ENCODE data around the gene DCAF8L2.

Gene DCAF8L2

GRCh38 chrX:27633328-27633727 is 43.2 kb downstream of the DCAF8L2 start:
- TF ChIP-seq CTBP1 (IDR thresholded peaks at IDR 0.05; ENCODE audit: borderline replicate concordance): no peak
- TF ChIP-seq NFRKB (IDR thresholded peaks at IDR 0.05): no peak
- no peak for TF ChIP-seq FOXK2 (IDR thresholded peaks at IDR 0.05)
- TF ChIP-seq LEF1 (IDR thresholded peaks at IDR 0.05; ENCODE audit: borderline replicate concordance): no peak
- no peak for TF ChIP-seq L3MBTL2 (conservative IDR thresholded peaks at IDR 0.05)
- no peak for TF ChIP-seq ARNT (IDR thresholded peaks at IDR 0.05)
- no peak for DNase-seq (ENCODE audit: extremely low spot score)
- CTCF ChIA-PET: no interaction called here
- POLR2A ChIA-PET: no interaction called here

DNA sequence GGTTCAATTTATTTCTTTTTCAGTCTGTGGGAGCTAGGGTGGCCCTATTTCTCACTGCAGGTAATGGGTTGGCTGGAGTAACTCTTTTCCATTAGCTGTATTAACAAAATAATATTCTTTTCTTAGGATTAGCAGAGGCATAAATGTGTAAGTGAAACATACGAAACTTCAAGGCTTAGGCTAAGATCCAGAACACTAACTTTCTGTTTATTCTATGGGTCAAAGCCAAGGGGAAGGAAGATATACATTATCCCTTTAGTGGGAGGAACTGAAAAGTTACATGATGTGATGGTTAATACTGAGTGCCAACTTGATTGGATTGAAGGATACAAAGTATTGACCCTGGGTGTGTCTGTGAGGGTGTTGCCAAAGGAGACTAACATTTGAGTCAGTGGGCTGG is 66.4 kb downstream of the DCAF8L2 start:
- ChIA-PET POLR2A (no interaction called here), CTCF (no interaction called here)
- no peak for TF ChIP-seq LEF1 (IDR thresholded peaks at IDR 0.05; ENCODE audit: borderline replicate concordance)
- no peak for TF ChIP-seq FOXA1 (IDR thresholded peaks at IDR 0.05)
- no peak for TF ChIP-seq SP1 (IDR thresholded peaks at IDR 0.05)
- no peak for TF ChIP-seq NFRKB (IDR thresholded peaks at IDR 0.05)
- TF ChIP-seq FOXM1 (IDR thresholded peaks at IDR 0.05; ENCODE audit: borderline replicate concordance): no peak
- TF ChIP-seq PKNOX1 (IDR thresholded peaks at IDR 0.05): no peak
- TF ChIP-seq BHLHE40 (IDR thresholded peaks at IDR 0.05; ENCODE audit: borderline replicate concordance): no peak
- no peak for TF ChIP-seq CTBP1 (IDR thresholded peaks at IDR 0.05; ENCODE audit: borderline replicate concordance)
- no peak for TF ChIP-seq ELF4 (IDR thresholded peaks at IDR 0.05)
- no peak for TF ChIP-seq SUZ12 (IDR thresholded peaks at IDR 0.05)
- no peak for TF ChIP-seq L3MBTL2 (conservative IDR thresholded peaks at IDR 0.05)
- no peak for TF ChIP-seq HDGF (IDR thresholded peaks at IDR 0.05; ENCODE audit: borderline replicate concordance)
- no peak for TF ChIP-seq ARNT (IDR thresholded peaks at IDR 0.05)
- no peak for TF ChIP-seq ZNF384 (IDR thresholded peaks at IDR 0.05)
- no peak for TF ChIP-seq TARDBP (IDR thresholded peaks at IDR 0.05)
- no peak for TF ChIP-seq FOXK2 (IDR thresholded peaks at IDR 0.05)
- DNase-seq (ENCODE audit: extremely low spot score): no peak

GRCh38 chrX:27660878-27661277 is 70.7 kb downstream of the DCAF8L2 start:
- DNase-seq (ENCODE audit: extremely low spot score): no peak
- ChIA-PET CTCF (no interaction called here), POLR2A (no interaction called here)
- TF ChIP-seq SP1 (IDR thresholded peaks at IDR 0.05) (no peak), TARDBP (IDR thresholded peaks at IDR 0.05) (no peak), HDGF (IDR thresholded peaks at IDR 0.05; ENCODE audit: borderline replicate concordance) (no peak), FOXK2 (IDR thresholded peaks at IDR 0.05) (no peak), ELF4 (IDR thresholded peaks at IDR 0.05) (no peak), CTBP1 (IDR thresholded peaks at IDR 0.05; ENCODE audit: borderline replicate concordance) (no peak), PKNOX1 (IDR thresholded peaks at IDR 0.05) (no peak)

DNA sequence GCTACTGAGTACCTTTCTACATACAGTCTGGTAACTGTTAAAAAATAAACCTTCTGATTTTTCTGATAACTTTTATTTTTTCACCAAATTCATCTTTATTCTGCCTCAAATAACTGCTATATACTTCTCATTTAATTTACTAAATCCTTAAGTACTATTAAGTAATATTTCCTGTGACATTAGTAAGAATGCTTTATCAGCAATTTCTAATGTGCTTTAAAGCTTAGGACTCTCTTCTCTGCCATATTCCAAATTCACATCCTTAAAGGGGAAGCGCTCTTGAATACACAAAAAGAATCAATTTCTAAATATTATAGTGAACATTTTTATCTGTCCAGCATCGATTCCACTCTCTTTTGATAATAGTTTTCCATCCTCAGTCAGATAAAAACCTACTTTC is 81.1 kb downstream of the DCAF8L2 start:
- TF ChIP-seq BHLHE40 (IDR thresholded peaks at IDR 0.05; ENCODE audit: borderline replicate concordance) (no peak), ZNF384 (IDR thresholded peaks at IDR 0.05) (no peak), FOXA1 (IDR thresholded peaks at IDR 0.05) (no peak), ELF4 (IDR thresholded peaks at IDR 0.05) (no peak), LEF1 (IDR thresholded peaks at IDR 0.05; ENCODE audit: borderline replicate concordance) (no peak), TARDBP (IDR thresholded peaks at IDR 0.05) (no peak), CTBP1 (IDR thresholded peaks at IDR 0.05; ENCODE audit: borderline replicate concordance) (no peak), L3MBTL2 (conservative IDR thresholded peaks at IDR 0.05) (no peak), FOXK2 (IDR thresholded peaks at IDR 0.05) (no peak)
- no peak for DNase-seq (ENCODE audit: extremely low spot score)
- ChIA-PET POLR2A (no interaction called here), CTCF (no interaction called here)

GRCh38 chrX:27674491-27674890 is 84.3 kb downstream of the DCAF8L2 start:
- ChIA-PET POLR2A (no interaction called here), CTCF (no interaction called here)
- DNase-seq (ENCODE audit: extremely low spot score): no peak
- no peak for TF ChIP-seq HDGF (IDR thresholded peaks at IDR 0.05; ENCODE audit: borderline replicate concordance)
- TF ChIP-seq NFRKB (IDR thresholded peaks at IDR 0.05): no peak
- TF ChIP-seq TARDBP (IDR thresholded peaks at IDR 0.05): no peak
- no peak for TF ChIP-seq LEF1 (IDR thresholded peaks at IDR 0.05; ENCODE audit: borderline replicate concordance)
- no peak for TF ChIP-seq BHLHE40 (IDR thresholded peaks at IDR 0.05; ENCODE audit: borderline replicate concordance)
- no peak for TF ChIP-seq L3MBTL2 (conservative IDR thresholded peaks at IDR 0.05)
- TF ChIP-seq ZNF384 (IDR thresholded peaks at IDR 0.05): no peak
- TF ChIP-seq PKNOX1 (IDR thresholded peaks at IDR 0.05): no peak
- no peak for TF ChIP-seq FOXM1 (IDR thresholded peaks at IDR 0.05; ENCODE audit: borderline replicate concordance)
- no peak for TF ChIP-seq FOXA1 (IDR thresholded peaks at IDR 0.05)
- TF ChIP-seq FOXK2 (IDR thresholded peaks at IDR 0.05): no peak
- no peak for TF ChIP-seq CTBP1 (IDR thresholded peaks at IDR 0.05; ENCODE audit: borderline replicate concordance)

DNA sequence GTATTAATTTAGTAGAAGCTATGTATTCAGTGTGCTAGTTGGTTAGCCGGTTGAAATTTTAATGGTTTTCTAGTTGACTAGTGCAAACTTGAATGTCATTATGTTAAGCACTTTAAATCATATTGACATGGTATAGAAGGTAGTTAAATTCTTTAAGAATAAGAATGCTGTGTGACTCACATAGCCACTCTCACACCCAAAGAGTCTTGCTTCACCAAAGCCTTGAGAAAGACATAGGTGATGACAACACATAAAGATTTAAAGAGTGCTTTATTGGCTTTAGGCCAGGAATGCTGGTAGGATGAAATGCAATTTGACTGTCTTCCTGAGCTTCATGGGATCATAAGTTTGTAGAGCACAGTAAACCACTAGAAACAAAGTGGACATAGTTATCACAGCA is 85.3 kb downstream of the DCAF8L2 start:
- CTCF ChIA-PET: no interaction called here
- no peak for TF ChIP-seq HDGF (IDR thresholded peaks at IDR 0.05; ENCODE audit: borderline replicate concordance)
- no peak for TF ChIP-seq L3MBTL2 (conservative IDR thresholded peaks at IDR 0.05)
- DNase-seq (ENCODE audit: extremely low spot score): no peak
- POLR2A ChIA-PET: no interaction called here

DNA sequence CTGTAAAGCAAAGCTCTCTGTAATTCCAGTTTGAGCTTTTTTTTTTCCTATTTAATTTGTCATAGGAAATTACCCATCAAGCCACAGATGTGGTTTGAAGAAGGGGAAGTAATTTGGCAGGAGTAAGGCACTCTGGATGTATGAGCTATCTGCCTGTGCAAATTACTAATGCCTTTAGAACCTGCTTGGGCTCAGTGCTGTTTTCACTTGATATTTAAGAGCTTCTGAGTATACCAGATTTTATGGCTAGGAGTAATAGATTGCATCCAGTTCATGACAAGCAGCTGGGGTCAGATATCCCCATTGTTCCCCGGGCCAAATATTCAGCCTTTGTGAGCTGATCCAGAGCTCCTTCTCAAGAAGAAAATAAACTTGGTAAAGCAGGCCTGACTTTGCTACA is 89.1 kb downstream of the DCAF8L2 start:
- POLR2A ChIA-PET: no interaction called here
- CTCF ChIA-PET: no interaction called here
- no peak for TF ChIP-seq FOXM1 (IDR thresholded peaks at IDR 0.05; ENCODE audit: borderline replicate concordance)
- no peak for TF ChIP-seq CTBP1 (IDR thresholded peaks at IDR 0.05; ENCODE audit: borderline replicate concordance)
- TF ChIP-seq TARDBP (IDR thresholded peaks at IDR 0.05): no peak
- TF ChIP-seq ELF4 (IDR thresholded peaks at IDR 0.05): no peak
- TF ChIP-seq SP1 (IDR thresholded peaks at IDR 0.05): no peak
- TF ChIP-seq SUZ12 (IDR thresholded peaks at IDR 0.05): no peak
- TF ChIP-seq ZNF384 (IDR thresholded peaks at IDR 0.05): no peak
- no peak for TF ChIP-seq ARNT (IDR thresholded peaks at IDR 0.05)
- TF ChIP-seq NFRKB (IDR thresholded peaks at IDR 0.05): no peak
- no peak for TF ChIP-seq FOXK2 (IDR thresholded peaks at IDR 0.05)
- no peak for TF ChIP-seq BHLHE40 (IDR thresholded peaks at IDR 0.05; ENCODE audit: borderline replicate concordance)
- no peak for TF ChIP-seq PKNOX1 (IDR thresholded peaks at IDR 0.05)
- no peak for TF ChIP-seq FOXA1 (IDR thresholded peaks at IDR 0.05)
- no peak for TF ChIP-seq L3MBTL2 (conservative IDR thresholded peaks at IDR 0.05)
- TF ChIP-seq HDGF (IDR thresholded peaks at IDR 0.05; ENCODE audit: borderline replicate concordance): no peak
- DNase-seq (ENCODE audit: extremely low spot score): no peak

Measured in HEK293T (cell line).